ENCODE results near the gene LDLRAD2. TPM values are rescaled to one million over a fixed set of nuclear protein-coding genes. Genes with fewer than 3 reads are reported as not detected.

Gene LDLRAD2
- total and polyA plus RNA-seq, 2 of the 4 experiments (the other 2 are of a cell fraction) = 0.05 TPM; not detected in 1

DNA sequence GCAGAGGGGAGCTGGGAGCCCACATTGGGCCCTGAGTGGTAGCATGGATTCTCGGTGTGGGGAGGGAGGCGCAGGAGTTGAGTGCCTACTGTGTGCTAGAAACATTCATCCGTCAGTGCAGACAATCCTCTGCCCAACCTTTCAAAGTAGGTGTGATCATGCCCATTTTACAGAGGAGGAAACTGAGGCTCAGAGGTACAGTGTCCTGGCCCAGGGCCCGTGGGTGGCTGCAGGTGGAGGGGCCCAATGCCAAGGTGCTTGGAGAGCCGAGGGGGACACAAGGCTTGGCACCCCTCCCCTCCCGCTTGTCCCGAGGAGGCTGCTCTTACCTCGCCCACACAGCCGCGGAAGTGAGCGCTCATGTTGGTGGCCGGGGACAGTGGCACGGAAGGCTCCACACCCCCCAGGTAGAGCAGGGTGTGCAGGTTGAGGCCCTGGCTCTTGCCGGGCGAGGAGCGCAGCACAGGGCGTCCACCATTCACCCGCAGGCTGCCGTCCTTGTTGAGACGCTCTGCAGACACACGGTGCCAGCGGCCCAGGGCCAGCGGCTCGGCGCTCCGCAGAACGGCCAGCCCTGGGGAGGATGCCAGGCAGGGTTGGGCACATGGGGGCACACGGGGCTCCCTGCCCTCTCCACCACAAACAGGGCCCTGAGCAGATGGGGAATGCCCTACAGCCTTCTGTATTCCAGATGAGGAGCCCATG is 16.6 kb downstream of the LDLRAD2 start:
- TSS peak; percentile 94 for BruUV-seq (replicated peaks)
- WGBS, 2 experiments (ENCODE audit: extremely low coverage in 2 of 2, insufficient read length in 1 of 2) = 95% methylated on average over 11 of the region's 28 CpGs; no CpG with 5 or more reads in 1 of the 2 experiments
- no peak overlapping the region for H4K91ac ChIP-seq (ENCODE audit: insufficient read depth, low read depth, low read length)
- DNase-seq (no peak), ATAC-seq (ENCODE audit: low read depth) (no peak)
- H3K18ac ChIP-seq (ENCODE audit: low read depth, low read length) = no peak overlapping the region
- in situ Hi-C loops (cut with MboI; ENCODE audit: low sequenced_read_pairs) = no loop called here
- no peak overlapping the region for H3K9ac ChIP-seq (ENCODE audit: low read depth, low read length)
- H3K9me3 ChIP-seq (ENCODE audit: control insufficient read depth, insufficient read depth, low read length) = no peaks in the 10 kb centered on the region
- H4K20me1 ChIP-seq (ENCODE audit: insufficient read depth, low read length) = no peaks in the 10 kb centered on the region; the same call in 1 of the 2 replicates
- no peak overlapping the region for H3K4me3 ChIP-seq (ENCODE audit: insufficient read depth, low read depth, low read length)
- dilution Hi-C loops (cut with HindIII; ENCODE audit: low sequenced_read_pairs, unreplicated experiment) = no loop called here
- H3K56ac ChIP-seq (ENCODE audit: extremely low read depth, insufficient read depth, low read length) = no peak overlapping the region
- no peaks in the 10 kb centered on the region for H3K9me1 ChIP-seq (ENCODE audit: insufficient read depth, low read length)
- no peaks in the 10 kb centered on the region for H3K4me1 ChIP-seq (ENCODE audit: control insufficient read depth, insufficient read depth, low read length)
- no peak overlapping the region for H3K4me2 ChIP-seq (ENCODE audit: low read depth, low read length)
- peaks cover 78% of the 10 kb centered on the region for H3K36me3 ChIP-seq (ENCODE audit: control insufficient read depth, insufficient read depth, low read length)
- H3K27me3 ChIP-seq (ENCODE audit: control insufficient read depth, insufficient read depth, low read length) = no peaks in the 10 kb centered on the region
- H2AFZ ChIP-seq (replicated peaks; ENCODE audit: low read length, poor library complexity) = no peak overlapping the region
- H2AK5ac ChIP-seq (ENCODE audit: low read depth, low read length) = no peak overlapping the region
- no peak overlapping the region for H2BK20ac ChIP-seq (ENCODE audit: low read depth, low read length)
- H3K23ac ChIP-seq (ENCODE audit: low read depth, low read length) = no peak overlapping the region
- CTCF ChIA-PET = no interaction called here
- TF ChIP-seq BHLHE40 (IDR thresholded peaks at IDR 0.05; ENCODE audit: low read depth, low read length) (no peak), RCOR1 (IDR thresholded peaks at IDR 0.05; ENCODE audit: insufficient replicate concordance, low read length) (no peak), POLR2A (IDR thresholded peaks at IDR 0.05; ENCODE audit: low read depth, low read length) (no peak), MAZ (IDR thresholded peaks at IDR 0.05; ENCODE audit: borderline replicate concordance, low read depth, low read length) (no peak)
- TF ChIP-seq, protein P1, sequence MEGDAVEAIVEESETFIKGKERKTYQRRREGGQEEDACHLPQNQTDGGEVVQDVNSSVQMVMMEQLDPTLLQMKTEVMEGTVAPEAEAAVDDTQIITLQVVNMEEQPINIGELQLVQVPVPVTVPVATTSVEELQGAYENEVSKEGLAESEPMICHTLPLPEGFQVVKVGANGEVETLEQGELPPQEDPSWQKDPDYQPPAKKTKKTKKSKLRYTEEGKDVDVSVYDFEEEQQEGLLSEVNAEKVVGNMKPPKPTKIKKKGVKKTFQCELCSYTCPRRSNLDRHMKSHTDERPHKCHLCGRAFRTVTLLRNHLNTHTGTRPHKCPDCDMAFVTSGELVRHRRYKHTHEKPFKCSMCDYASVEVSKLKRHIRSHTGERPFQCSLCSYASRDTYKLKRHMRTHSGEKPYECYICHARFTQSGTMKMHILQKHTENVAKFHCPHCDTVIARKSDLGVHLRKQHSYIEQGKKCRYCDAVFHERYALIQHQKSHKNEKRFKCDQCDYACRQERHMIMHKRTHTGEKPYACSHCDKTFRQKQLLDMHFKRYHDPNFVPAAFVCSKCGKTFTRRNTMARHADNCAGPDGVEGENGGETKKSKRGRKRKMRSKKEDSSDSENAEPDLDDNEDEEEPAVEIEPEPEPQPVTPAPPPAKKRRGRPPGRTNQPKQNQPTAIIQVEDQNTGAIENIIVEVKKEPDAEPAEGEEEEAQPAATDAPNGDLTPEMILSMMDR (conservative IDR thresholded peaks at IDR 0.05; ENCODE audit: low read depth, low read length) = no peak
- no peak overlapping the region for H3K4ac ChIP-seq (ENCODE audit: low read depth, low read length)
- H2AK9ac ChIP-seq (replicated peaks; ENCODE audit: low read depth, low read length, poor library complexity) = no peak overlapping the region
- H2BK120ac ChIP-seq (ENCODE audit: low read depth, low read length) = no peak overlapping the region
- H3K79me1 ChIP-seq (ENCODE audit: low read depth in 1 of 2, low read length in 2 of 2) = no peaks in the 10 kb centered on the region
- intact Hi-C loops (cut with micrococcal nuclease) = no loop called here
- POLR2A ChIA-PET (ENCODE audit: unreplicated experiment) = no interaction called here
- H4K8ac ChIP-seq (ENCODE audit: low read depth in 2 of 2, low read length in 2 of 2) = no peak overlapping the region
- no peak overlapping the region for H4K5ac ChIP-seq (ENCODE audit: low read depth, low read length)
- no peak overlapping the region for H3K14ac ChIP-seq (replicated peaks; ENCODE audit: low read depth, low read length)
- no peak overlapping the region for H2BK5ac ChIP-seq (ENCODE audit: low read depth, low read length, poor library complexity, severe bottlenecking)
- no peak overlapping the region for H2BK15ac ChIP-seq (ENCODE audit: low read depth, low read length)
- no peak overlapping the region for H3K27ac ChIP-seq (ENCODE audit: insufficient read depth, low read length)

Data from IMR-90 (cell line).